HG02884 (cell line): ENCODE data around the gene DDX28.

Source experiments
- ATAC-seq: cut with Tn5 transposase; IDR thresholded peaks from one replicate; pipeline ENCODE4 v1.9.1; 2021; ENCODE audit warnings: mild to moderate bottlenecking, moderate library complexity; ENCODE audit not compliant: unreplicated experiment

DDX28 gene, protein sequence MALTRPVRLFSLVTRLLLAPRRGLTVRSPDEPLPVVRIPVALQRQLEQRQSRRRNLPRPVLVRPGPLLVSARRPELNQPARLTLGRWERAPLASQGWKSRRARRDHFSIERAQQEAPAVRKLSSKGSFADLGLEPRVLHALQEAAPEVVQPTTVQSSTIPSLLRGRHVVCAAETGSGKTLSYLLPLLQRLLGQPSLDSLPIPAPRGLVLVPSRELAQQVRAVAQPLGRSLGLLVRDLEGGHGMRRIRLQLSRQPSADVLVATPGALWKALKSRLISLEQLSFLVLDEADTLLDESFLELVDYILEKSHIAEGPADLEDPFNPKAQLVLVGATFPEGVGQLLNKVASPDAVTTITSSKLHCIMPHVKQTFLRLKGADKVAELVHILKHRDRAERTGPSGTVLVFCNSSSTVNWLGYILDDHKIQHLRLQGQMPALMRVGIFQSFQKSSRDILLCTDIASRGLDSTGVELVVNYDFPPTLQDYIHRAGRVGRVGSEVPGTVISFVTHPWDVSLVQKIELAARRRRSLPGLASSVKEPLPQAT

GRCh38 chr16:68022728-68023537, at the start of gene DDX28, which contains the start of gene DUS2:
Gene DDX28 (minus strand): TSS chr16:68023232. CDS start chr16:68023202, 30 bp downstream.
Gene DUS2 (plus strand): TSS chr16:68023284. CDS start chr16:68038024, 14,740 bp downstream.
- no peak for ATAC-seq

DNA sequence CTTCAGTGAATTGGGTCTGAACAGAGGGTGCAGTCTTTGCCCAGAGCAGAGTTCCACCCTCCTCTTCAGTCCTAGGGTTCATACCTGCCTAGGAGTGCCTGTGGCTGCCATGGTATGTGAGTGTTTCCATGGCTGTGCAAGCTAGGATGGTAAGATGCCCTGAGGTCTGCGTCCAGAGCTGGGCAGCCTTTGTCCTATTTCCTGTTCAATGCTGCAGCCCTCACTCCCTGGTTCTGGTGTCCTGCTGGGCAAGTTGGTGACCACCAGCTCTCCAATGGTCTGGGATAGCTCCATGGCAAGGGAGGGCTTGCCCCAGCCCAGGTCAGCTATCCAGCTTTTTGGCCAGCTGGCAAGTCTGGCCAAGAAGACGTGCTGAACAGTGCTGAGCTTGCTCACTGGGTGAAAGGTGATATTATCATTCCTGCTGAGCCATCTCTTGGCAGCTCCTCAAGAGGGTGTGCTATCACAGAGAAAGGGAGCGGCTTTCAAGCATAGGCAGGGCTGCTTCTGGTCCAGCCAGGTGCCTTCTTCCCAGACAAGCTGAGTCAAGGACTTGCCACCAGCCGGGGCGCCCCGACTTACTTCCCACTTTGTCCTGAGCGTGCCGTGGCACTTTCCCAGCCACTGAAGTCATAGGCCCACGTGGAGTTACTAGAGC, 49.1 kb upstream of the DDX28 start:
- ATAC-seq: no peak

DNA sequence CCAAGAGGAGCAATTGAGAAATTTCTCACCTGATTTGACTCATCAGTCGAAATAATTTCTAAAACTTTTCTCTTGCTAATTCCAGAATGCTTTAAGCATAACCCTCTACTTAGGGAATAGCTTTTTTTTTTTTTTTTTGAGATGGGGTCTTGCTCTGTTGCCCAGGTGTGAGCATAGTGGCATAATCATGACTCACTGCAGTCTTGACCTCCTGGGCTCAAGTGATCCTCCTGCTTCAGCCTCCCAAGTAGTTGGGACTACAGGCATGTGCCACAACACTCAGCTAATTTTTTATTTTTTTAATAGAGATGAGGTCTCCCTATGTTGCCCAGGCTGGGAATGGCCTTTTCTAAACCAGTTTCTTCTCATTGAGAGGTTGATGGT, 48.5 kb upstream of the DDX28 start:
- no peak for ATAC-seq

DNA sequence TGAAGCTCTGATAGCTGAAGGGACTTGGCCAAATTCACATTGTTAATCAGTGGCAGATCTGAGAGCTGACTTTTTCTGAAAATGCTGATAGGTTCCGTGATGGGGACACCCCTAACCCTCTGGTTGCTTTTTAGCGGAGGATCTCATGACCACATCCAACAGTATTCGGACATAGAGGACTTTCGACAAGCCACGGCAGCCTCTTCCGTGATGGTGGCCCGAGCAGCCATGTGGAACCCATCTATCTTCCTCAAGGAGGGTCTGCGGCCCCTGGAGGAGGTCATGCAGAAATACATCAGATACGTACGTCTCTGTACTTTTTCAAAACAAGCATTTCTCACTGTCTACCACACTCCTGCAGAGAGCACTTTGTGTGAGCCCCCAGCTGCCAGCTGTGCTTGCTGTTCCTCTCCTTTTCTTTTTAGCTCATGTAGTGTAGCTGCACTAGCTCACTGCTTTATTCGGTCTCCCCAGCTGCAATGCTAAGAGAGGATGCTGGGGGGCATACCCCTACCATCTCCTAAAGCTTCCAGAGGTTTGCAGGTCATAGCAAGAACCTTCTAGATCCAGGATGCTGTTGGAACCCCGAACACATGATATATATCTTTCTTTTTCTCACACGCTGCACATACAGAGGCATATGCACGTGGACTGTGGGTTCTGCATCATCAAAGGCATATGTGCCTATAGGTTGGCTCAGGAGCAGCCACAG, 47.9 kb upstream of the DDX28 start:
- ATAC-seq: no peak

DNA sequence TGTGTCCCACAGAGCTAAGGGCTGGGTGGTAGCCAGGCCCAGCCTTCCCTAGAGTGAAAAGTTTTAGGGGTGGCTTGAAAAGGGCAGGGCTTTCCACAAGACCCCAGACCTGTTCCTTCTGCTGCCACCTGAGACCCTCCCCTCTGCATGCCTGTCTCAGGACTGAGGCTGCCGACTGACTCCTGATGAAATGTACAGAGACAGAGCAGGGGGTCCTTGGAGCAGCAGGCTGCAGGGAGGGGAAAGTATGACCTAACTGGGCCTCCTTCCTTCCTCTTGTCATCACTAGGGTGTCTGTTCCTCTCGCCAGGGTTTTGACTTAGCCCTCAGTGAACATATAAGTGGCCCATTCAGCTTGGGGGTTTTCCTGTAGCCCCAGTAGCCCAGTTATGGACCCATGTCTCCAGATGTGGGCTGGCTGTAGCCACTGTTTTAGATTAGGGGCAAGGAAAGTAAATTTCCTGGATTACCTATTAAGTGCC, 47.3 kb upstream of the DDX28 start:
- no peak for ATAC-seq

DNA sequence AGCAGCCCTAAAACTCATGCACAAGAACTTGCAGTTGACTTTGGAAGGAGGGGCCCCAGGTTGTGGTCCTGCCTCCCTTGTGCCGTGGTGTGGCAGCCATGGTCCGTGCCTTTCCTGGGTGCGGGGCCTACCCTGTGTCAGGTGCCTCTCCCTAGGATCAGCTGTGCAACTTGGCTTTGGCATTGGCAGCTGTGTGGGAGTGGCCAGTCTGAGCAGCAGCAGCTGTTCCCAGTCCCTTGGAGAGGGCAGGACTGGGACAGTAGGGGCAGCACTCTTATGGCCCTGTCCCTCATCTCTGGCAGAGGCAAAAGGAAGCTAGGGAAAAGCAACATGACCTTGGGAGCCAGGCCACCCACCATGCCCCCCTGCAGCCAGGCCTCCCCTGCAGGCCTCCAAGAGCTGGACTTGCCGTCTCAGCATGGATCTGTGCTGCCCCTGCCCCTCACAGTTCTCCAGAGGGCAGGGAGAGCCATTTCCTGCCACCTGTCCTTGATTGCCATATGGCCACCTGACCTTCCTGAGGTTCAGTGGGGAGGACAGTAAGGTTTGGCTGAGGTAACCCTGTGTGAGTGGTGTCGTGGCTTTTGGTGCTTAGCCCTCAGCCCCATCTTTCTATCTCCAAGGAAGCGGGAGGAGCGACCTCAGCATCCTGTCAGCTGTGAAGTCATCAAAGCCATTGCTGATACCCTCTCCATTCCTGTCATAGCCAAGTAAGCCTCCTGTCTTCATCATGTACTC, 46.6 kb upstream of the DDX28 start:
- ATAC-seq: no peak

DNA sequence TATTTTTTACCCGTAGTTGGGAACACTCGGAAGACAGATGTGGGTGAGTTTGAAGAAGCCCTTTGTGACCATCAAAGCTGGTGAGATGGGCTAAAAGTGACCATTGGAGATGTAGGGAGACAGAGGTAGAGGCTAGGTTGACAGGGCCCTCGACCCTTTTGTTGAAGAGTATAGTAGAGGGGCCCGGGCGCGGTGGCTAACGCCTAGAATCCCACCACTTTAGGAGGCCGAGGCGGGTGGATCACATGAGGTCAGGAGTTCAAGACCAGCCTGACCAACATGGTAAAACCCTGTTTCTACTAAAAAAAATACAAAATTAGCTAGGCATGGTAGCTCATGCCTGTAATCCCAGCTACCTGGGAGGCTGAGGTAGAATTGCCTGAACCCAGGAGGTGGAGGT, 45.9 kb upstream of the DDX28 start:
- no peak for ATAC-seq

DNA sequence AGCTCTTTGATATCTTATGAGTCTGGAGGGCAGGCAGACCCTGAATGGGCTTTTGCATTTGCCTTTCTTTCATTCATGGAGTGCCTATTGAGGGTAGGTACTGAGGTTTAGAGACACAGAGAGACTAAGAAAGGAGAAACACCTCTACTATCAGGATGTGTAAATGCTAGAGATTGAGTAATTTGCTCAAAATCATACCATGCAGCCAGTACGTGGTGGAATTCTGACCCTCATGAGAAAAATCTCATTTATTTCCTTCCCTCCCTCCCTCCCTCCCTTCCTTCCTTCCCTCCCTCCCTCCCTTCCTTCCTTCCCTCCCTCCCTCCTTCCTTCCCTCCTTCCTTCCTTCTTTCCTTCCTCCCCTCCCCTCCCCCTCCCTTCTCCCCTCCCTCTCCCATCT, 43.7 kb upstream of the DDX28 start:
- no peak for ATAC-seq

GRCh38 chr16:68065716-68066305, 42.8 kb upstream of the DDX28 start:
- no peak for ATAC-seq

DNA sequence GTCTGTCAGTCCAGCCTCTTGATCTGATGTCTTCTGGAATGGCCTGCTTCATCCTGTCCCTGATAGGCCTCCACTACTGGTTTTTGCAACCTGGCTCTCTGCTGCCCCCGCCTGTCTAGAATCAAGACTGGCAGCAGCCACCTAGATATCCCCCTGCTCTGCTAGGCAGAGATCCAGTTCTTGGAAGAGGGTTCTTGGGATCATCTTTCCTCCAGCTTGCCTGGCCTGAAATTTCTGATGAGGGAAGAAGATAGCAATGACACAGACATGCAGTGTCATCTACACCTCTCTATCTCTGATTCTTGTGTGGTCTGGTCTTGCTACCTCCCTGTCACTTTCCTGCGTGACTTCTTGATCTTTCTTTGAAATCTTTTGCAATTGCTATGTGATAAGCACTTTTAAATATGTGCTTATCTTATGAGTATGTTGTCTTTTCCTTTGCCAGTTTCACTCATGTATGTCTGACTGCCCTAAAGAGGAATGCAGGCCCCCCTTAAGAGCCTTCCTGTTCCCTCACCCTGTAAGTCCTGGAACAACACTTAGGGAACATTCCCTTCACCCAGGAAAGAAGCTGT, 41.8 kb upstream of the DDX28 start:
- no peak for ATAC-seq

- no peak for ATAC-seq
Measured at GRCh38 chr16:68062910-68063393, 39.9 kb upstream of the DDX28 start.

DNA sequence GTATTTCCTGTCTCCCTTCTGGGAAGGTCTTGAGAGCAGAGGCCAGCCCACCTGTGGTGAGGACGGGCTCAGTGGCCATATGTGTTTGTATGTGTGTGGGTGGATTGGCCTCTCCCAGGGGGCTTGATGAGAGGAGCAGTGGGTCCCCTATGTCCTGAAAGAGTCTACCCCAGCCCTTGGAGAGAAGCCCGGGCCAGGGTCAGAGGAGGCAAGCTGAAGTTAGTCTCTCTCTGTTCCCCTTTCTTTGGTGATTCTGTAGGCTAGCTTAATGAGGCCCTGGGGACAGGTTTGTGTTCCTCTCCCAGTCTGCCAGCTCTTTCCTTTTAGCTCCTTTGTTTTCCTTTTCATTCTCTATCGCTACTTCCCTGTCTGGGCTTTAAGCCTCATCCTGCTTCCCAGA, 38.4 kb upstream of the DDX28 start:
- no peak for ATAC-seq

DNA sequence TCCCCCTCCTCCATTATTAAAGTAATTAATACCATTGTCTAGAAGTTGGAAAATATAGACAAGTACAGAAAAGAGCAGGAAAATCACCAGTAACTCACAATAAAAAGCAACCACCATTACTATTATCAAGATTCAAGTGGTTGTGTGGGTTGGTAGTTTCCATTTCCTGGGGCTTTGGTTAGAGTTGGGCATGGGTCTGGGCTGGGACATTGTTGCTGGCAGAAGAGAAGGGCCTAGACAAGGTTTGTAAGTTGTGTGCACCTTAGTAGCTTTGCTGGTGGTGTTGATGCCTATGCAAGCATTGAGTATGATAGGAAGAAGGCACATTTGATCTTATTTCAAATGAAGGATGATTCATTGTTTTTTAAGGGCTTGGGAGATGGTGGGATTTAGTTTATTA, 36.8 kb upstream of the DDX28 start:
- ATAC-seq: no peak

GRCh38 chr16:68055395-68055794, 32.4 kb upstream of the DDX28 start:
- ATAC-seq: no peak

DNA sequence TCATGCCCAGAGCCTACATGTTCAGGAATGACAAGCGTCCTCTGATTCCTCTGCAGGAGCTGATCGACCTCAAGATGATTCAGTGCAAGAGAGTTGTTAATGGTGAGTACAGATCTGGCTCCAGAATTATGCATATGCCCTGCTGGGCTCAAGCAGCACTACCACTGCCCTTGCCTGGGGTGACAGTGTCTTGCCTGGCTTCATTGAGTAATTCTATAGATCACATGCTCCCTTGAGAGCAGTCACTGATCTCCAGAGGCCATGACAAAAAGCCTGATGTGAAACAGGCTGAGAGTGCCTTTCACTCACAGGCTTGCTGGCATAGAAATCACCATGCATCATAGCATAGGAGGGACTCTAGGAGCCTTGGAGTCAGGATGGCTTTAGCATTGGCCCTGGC, 26.4 kb upstream of the DDX28 start:
- no peak for ATAC-seq

GRCh38 chr16:68047987-68048386, 25.0 kb upstream of the DDX28 start:
- ATAC-seq: no peak

- no peak for ATAC-seq
Measured at GRCh38 chr16:68046106-68046505, 23.1 kb upstream of the DDX28 start.

DNA sequence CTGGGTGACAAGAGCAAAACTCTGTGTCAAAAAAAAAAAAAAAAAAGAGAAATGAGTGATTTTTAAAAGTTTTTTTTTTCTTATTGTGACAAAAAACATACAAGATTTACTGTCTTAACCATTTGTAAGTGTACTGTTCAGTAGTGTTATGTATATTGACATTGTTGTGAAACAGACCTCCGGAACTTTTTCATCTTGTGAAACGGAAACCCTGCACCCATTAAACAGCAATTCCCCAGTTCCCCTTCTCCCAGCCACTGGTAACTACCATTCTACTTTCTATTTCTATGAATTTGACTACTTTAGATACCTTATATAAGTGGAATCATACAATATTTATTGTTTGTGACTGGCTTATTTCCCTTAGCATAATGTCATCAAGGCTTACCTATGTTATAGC, 18.8 kb upstream of the DDX28 start:
- no peak for ATAC-seq
